Activated CD4-positive, CD25-positive, alpha-beta regulatory T cell treated with anti-CD3 and anti-CD28 coated beads, Interleukin-2, amount 50 U/mL, for 24 hours (primary cell): ENCODE measurements around the gene PPP2R3B.
"Not testable (repeated sequence)": the region's sequence is repeated elsewhere in the genome, so short reads cannot be mapped to it uniquely, and the experiment has no call there.

Experiments
- ATAC-seq, 2 donors: fragments of 150-1000 bp; cut with Tn5 transposase; one replicate each; pipeline ENCODE4 v1.10.0; 2021; ENCODE audit warnings: mild to moderate bottlenecking in 1 of 2, moderate library complexity in 1 of 2

The PPP2R3B gene

GRCh38 chrX:404656-405055 lies 17.9 kb upstream of the PPP2R3B start:
- no peak for ATAC-seq

- no peak for ATAC-seq
Measured at GRCh38 chrX:402857-403256, 16.1 kb upstream of the PPP2R3B start.

- ATAC-seq = no peak
Measured at GRCh38 chrX:400258-400657, 13.6 kb upstream of the PPP2R3B start.

- no peak for ATAC-seq
Measured at GRCh38 chrX:397575-397974, 10.9 kb upstream of the PPP2R3B start.

- ATAC-seq = no peak
Measured at GRCh38 chrX:394830-395229, 8.1 kb upstream of the PPP2R3B start.

- ATAC-seq = no peak
Measured at GRCh38 chrX:392575-392846, 5.8 kb upstream of the PPP2R3B start.

- ATAC-seq = no peak
Measured at GRCh38 chrX:391717-392574, 5.2 kb upstream of the PPP2R3B start.

- ATAC-seq = no peak
Measured at GRCh38 chrX:390459-390858, 3.8 kb upstream of the PPP2R3B start.

GRCh38 chrX:389021-389441 lies 2.3 kb upstream of the PPP2R3B start:
- no peak for ATAC-seq

GRCh38 chrX:387729-388128 lies 1.0 kb upstream of the PPP2R3B start:
- no peak for ATAC-seq

- peak; percentile 25 for ATAC-seq
Measured at GRCh38 chrX:386239-386767, 404 bp downstream of the PPP2R3B start.

GRCh38 chrX:385736-386135 lies 971 bp downstream of the PPP2R3B start:
- ATAC-seq = not testable (repeated sequence)

GRCh38 chrX:384861-385260 lies 1.8 kb downstream of the PPP2R3B start:
- ATAC-seq = no peak

GRCh38 chrX:378443-378842 lies 8.3 kb downstream of the PPP2R3B start:
- ATAC-seq = no peak

- not testable (repeated sequence) for ATAC-seq
Measured at GRCh38 chrX:376206-376605, 10.5 kb downstream of the PPP2R3B start.

GRCh38 chrX:375181-376036 lies 11.3 kb downstream of the PPP2R3B start:
- no peak for ATAC-seq

- ATAC-seq = no peak
Measured at GRCh38 chrX:374596-374995, 12.1 kb downstream of the PPP2R3B start.

- peak; percentile 73 to 76 for ATAC-seq
Measured at GRCh38 chrX:373641-374471, 12.9 kb downstream of the PPP2R3B start.

GRCh38 chrX:372856-373640 lies 13.7 kb downstream of the PPP2R3B start:
- peak in 1 of 2 donors; percentile 4 for ATAC-seq

- ATAC-seq = no peak
Measured at GRCh38 chrX:371907-372306, 14.8 kb downstream of the PPP2R3B start.

- ATAC-seq = no peak
Measured at GRCh38 chrX:370963-371745, 15.6 kb downstream of the PPP2R3B start.
